ENCODE data around the gene TIMM13.
A peak's percentile ranks its signal among the peaks of the same experiment; 100 is the strongest.
"Not testable (repeated sequence)": the region's sequence is repeated elsewhere in the genome, so short reads cannot be mapped to it uniquely, and the experiment has no call there.

Gene TIMM13

DNA sequence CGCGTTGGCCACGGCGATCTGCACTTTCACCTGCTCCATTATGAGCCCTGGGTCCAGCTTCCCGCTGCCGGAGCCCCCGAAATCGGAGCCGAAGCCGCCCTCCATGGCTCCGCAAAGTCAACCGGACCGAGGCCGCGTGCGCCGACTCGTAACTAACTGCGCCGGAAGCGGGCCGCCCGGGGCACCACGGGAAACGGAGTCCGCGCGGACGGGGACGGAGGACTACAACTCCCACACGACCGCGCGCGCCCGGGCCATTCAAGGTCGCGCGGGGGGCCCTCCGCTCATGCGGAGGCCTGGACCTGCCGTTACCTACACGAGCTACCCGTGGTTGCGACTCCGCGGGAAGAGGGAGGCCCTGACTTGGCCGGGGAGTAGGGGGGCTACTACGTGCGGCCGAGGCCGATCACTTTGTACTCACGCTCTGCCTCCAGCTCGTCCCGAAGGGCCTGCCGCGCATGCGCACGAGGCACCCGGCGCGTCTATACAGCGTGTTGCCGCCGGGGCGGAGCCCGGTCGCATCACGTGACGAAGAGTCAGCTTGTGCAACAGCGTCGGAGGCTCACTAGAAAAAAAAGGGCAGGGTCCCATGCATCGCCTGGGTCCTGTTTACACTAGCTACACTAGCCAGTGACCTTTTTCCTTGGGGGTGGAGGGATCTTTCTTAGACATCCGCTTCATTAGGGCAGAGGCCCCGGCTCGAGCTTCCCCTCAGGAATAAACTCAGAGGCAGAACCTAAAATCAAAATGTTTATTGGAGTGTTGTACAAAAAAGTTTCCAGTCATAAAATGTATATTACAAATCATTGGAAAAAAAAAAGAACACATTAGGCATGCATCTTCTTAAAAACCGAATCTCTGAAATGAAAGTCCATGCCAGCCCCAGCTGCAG, at the start of gene TIMM13:
Gene TIMM13 (minus strand): TSS at position 158 of the 892 bp plus-strand sequence. CDS start 53 bp downstream, at position 105.
- DNase-seq: peak; percentile 96

DNA sequence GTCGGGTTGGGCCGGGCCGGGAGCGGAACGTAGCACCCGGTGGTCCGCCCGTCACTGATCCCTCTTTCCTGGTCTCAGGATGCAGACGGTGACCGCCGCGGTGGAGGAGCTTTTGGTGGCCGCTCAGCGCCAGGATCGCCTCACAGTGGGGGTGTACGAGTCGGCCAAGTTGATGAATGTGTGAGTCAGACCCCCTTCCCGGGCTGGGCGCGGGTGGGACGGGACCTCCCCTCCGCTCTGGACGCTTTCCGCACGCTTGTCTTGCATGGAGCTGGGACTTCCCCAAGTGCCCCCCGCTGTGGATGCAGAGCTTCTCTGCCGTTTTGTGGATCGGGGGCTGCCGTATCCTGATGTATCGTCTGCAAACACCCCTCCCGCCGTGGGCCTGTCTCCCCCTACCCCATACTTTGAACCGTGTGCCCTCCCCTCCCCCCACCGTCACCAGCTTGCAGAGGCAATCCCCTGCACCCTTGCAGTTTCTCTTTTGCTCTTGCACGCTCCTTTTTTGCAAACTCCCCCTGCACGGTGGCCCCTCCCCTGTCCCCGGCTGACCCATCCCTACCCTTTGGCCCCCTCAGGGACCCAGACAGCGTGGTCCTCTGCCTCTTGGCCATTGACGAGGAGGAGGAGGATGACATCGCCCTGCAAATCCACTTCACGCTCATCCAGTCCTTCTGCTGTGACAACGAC, 49.2 kb upstream of the TIMM13 start:
- peak; percentile 77 for DNase-seq

DNA sequence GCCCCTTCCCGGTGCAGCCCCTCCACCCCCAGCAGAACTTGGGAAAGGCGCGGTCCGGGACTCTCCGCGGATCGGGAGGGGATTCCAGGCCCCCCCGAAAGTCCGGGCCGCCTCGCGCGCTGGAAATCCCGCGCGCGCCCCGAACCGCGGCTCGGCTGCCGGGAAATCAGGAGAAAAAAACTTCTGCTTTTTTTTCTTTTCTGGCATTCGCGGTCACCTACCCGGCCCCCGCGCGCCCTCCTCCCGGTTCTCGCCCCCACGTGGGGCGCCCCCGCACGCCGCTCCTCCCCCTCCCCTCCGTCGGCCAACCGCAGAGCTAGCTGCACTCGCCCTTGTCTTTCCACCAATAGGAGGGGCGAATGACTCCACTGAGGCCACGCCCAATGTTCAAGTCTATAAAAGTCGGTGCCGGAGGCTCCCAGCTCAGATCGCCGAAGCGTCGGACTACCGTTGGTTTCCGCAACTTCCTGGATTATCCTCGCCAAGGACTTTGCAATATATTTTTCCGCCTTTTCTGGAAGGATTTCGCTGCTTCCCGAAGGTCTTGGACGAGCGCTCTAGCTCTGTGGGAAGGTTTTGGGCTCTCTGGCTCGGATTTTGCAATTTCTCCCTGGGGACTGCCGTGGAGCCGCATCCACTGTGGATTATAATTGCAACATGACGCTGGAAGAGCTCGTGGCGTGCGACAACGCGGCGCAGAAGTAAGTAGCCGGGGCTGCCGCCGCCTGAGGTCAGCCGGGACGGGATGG, 48.5 kb upstream of the TIMM13 start, which contains the start of gene GADD45B:
Gene GADD45B (plus strand): TSS at position 426 of the 749 bp plus-strand sequence. CDS start 232 bp downstream, at position 658.
- DNase-seq: peak; percentile 96

GRCh38 chr19:2475018-2475701, 47.8 kb upstream of the TIMM13 start:
- peak; percentile 66 for DNase-seq

- DNase-seq: peak; percentile 95
Measured at GRCh38 chr19:2474232-2475017, 47.0 kb upstream of the TIMM13 start.

GRCh38 chr19:2469915-2470200, 42.5 kb upstream of the TIMM13 start:
- not testable (repeated sequence) for DNase-seq

DNA sequence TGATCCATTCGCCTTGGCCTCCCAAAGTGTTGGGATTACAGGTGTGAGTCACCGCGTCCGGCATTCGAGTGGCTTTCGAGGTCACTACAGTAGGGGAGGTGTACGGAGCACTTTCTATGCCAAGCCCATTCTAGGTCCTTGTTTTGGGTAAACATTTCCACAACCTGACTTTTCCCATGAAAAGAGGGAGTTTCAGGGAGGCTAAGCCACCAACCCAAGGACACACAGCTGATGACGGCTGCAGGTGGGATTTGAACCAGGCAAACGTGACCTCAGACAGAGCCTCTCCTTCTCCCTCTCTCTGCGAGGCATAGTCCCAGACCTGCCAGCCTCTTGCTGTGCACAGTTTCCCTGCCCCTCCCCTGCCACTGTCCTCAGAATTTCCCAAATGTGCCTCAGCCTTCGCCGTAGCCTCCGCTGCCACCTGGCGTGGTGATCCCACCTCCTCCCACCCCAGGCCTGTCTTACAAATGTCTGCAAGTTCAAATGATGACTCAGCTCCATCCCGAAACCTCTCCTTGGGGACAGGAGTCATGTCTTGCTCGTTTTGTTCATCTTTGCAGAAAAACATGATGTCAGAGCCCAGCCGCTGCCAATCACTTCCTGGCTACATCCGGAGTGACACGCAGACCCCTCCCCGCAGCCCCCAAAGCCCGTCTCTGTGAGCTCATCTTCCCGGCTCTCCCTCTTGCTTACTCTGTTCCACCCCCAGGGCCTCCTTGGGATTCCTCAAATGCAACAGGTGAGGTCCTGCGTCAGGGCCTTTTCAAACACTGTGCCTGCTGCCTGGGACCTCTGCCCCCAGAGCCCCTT, 41.9 kb upstream of the TIMM13 start:
- peak; percentile 28 for DNase-seq

GRCh38 chr19:2468596-2468995, 41.2 kb upstream of the TIMM13 start:
- DNase-seq: no peak

DNA sequence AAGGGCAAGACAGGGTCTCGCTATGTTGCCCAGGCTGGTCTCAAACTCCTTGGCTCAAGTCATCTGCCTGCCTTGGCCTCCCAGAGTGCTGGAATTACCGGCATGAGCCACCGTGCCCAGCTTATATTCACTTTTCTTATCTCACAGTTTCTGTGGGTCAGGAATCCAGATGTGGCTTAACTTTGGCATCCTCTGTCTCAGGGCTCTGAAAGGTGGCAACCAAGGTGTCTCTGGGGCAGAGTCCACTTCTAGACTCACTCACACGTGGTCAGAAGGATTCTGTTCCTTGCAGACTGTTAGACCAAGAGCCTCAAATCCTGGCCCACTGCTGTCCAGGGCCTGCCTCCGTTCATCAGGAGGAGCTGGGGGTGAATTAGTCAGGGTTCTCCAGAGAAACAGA, 37.0 kb upstream of the TIMM13 start:
- DNase-seq: no peak

DNA sequence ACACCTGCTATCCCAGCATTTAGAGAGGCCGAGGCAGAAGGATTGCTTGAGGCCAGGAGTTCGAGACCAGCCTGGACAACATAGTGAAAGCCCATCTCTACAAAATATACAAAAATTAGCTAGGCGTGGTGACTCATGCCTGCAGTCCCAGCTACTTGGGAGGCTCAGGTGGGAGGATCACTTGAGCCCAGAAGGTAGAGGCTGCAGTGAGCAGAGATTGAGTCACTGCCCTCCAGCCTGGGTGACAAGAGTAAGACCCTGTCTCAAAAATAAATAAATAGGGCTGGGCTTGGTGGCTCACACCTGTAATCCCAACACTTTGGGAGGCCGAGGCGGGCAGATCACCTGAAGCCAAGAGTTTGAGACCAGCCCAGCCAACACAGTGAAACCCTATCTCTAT, 36.3 kb upstream of the TIMM13 start:
- DNase-seq: not testable (repeated sequence)

DNA sequence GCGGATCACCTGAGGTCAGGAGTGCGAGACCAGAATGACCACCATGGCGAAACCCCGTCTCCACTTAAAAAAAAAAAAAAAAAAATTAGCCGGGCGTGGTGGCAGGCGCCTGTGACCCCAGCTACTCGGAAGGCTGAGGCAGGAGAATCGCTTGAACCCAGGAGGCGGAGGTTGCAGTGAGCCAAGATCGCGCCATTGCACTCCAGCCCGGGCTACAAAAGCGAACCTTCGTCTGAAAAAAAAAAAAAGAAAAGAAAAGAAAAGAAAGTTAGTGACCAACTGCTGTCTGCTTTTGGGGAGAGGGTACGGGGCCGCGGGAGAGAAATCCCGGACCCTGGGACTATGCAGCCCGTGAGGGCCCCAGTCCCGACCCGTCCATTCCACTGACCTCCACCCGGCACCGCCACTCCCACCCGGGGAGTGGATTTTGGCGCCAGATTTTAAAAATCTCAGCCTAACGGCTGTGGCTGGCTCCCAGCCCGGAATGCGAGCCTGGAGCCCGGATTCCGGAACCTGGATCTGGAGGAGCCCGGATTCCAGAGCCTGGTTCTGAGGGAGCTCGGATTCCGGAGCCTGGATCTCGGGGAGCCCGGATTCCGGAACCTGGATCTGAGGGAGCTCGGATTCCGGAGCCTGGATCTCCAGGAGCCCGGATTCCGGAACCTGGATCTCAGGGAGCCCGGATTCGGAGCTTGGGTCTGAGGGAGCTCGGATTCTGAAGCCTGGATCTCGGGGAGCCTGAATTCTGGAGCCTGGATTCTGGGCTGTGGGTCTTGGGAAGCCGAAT, 35.4 kb upstream of the TIMM13 start:
- no peak for DNase-seq

GRCh38 chr19:2461751-2462634, 34.6 kb upstream of the TIMM13 start:
- DNase-seq: peak; percentile 71

DNA sequence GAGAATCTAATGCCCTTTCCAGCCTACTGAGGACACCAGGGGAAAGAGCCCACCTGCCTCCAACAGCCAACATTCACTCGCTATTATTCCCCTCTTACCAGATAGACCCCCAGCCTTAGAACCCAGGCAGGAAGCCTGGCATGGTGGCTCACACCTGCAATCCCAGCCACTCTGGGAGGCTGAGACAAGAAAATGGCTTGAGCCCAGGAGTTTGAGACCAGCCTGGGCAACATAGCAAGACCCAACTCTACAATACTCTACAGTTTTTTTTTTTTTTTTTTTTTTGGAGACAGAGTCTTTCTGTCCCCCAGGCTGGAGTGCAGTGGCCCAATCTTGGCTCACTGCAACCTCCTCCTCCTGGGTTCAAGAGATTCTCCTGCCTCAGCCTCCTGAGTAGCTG, 32.9 kb upstream of the TIMM13 start:
- no peak for DNase-seq

- not testable (repeated sequence) for DNase-seq
Measured at GRCh38 chr19:2458776-2459175, 31.4 kb upstream of the TIMM13 start.

GRCh38 chr19:2458054-2458453, 30.7 kb upstream of the TIMM13 start:
- no peak for DNase-seq

DNA sequence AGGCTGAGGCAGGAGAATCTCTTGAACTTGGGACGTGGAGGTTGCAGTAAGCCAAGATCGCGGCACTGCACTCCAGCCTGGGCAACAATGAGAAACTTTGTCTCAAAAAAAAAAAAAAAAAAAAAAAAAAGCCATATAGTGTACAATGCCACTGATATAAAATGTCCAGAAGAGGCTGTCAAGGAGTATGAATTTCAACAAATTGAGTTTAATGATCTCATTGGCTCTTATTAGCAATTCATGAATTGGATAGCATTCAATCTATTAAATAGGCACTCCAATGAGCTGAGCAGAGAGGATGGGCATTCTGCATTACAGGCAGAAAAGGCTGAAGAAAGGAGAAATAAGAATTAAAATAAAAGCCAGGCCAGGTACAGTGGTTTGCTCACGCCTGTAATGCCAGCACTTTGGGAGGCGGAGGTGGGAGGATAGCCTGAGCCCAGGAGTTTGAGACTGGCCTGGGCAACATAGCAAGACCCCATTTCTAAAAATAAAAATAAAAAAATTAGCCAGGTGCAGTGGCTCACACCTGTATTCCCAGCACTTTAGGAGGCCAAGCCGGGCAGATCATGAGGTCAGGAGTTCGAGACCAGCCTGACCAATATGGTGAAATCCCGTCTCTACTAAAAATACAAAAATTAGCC, 30.1 kb upstream of the TIMM13 start:
- DNase-seq: no peak

DNA sequence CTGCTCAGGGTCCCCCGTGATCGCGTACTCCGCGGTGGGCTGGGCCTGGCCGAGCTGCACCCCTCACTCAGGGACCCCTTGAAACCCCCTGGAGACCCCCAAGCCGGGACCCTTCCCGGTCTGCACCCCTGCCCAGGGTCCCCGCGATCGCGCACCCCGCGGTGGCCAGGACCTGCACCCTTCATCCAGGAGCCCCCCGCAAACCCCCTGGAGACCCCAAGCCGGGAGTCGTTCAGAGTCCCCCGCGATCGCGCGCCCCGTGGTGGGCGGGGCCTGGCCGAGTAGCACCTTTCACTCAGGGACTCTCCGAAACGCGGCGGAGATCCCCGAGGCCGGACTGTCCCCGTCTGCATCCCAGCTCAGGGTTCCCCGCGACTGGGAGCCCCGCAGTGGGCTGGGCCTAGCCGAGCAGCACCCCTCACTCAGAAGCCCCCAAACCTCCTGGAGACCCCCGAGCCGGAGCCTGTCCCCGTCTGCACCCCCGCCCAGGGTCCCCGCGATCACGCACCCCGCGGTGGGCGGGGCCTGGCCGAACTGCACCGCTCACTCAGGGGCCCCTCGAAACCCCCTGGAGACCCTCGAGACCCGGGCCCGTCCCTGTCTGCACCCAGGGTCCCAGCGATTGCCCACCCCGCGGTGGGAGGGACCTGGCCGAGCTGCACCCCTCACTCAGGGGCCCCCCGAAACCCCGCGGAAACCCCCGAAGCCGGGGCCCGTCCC, 28.6 kb upstream of the TIMM13 start:
- peak; percentile 61 for DNase-seq

Data from stimulated activated CD4-positive, alpha-beta T cell treated with anti-CD3 and anti-CD28 coated beads, Interleukin-4, amount 100 ng/mL, for 1 hour (primary cell).